Measurements from ENCODE around the gene ZNRF1. TPM values are rescaled to one million over a fixed set of nuclear protein-coding genes. Genes with fewer than 3 reads are reported as not detected.
A peak's percentile ranks its signal among the peaks of the same experiment; 100 is the strongest.

ZNRF1 gene
- total and polyA plus RNA-seq, 2 of the 13 experiments (the other 11 are each of a cell fraction or from before 2014, with no cell fraction given), result 43.9 to 58.7 TPM

- 0 out of 2 replicates have a peak, but pooled peaks have one; percentile 15 for TF ChIP-seq RXRA (CRISPR knock-in tag; IDR thresholded peaks at IDR 0.05)
- TF ChIP-seq ZBTB14 (CRISPR knock-in tag; IDR thresholded peaks at IDR 0.05), result no peak
- no peak for TF ChIP-seq ZMAT3 (CRISPR knock-in tag; conservative IDR thresholded peaks at IDR 0.05)
Observed at GRCh38 chr16:75097941-75098901, 99.4 kb downstream of the ZNRF1 start (continued).

- BruUV-seq (replicated peaks), result no TSS peak
- POLR2A ChIA-PET, result interaction anchor here (0.6 kb wide), 1 partner anchor 112 kb away, joined by 3 read pairs; no protein-coding TSS in a partner anchor
- CTCF ChIA-PET (ENCODE audit: low intra/inter-chr PET ratio, low total read pairs), result no interaction called here
- peaks cover 8% of the 10 kb centered on the region for H4K20me1 ChIP-seq (ENCODE audit: insufficient read depth, low read length)
- no peaks in the 10 kb centered on the region for H3K9me3 ChIP-seq (ENCODE audit: low read length)
- H3K27me3 ChIP-seq (ENCODE audit: control insufficient read depth in 1 of 2, insufficient read depth in 2 of 2, low read length in 2 of 2), result no peaks in the 10 kb centered on the region
- intact Hi-C loops (cut with micrococcal nuclease; ENCODE audit: unreplicated experiment), result no loop called here
- H3K27ac ChIP-seq (ENCODE audit: extremely low read length, insufficient read depth, low read length), result no peak overlapping the region
- H3K9ac ChIP-seq (ENCODE audit: insufficient read depth, low read depth, low read length), result no peak overlapping the region
- peaks cover 16% of the 10 kb centered on the region for H3K79me2 ChIP-seq (ENCODE audit: insufficient read depth, low read length)
- H2AFZ ChIP-seq (ENCODE audit: low read length), result no peak overlapping the region
- in situ Hi-C loops (cut with HindIII; ENCODE audit: extremely low pct_ligation_motif_present, low pct_unique_long_range_greater_than_20kb), result no loop called here
- no peak for FAIRE-seq
- no peak overlapping the region for H3K4me2 ChIP-seq (ENCODE audit: low read depth, low read length)
- peaks cover 25 to 44% of the 10 kb centered on the region in 2 experiments for H3K36me3 ChIP-seq (replicated peaks in 1 of 2; ENCODE audit: control insufficient read depth in 1 of 2, insufficient read depth in 2 of 2, low read length in 2 of 2)
- DNase-seq (ENCODE audit: low spot score), result no peak
- WGBS (ENCODE audit: low lambda C conversion rate), result 94% methylated on average over 8 of the region's 8 CpGs
- H3K4me1 ChIP-seq (ENCODE audit: insufficient read depth, low read length), result peaks cover 31% of the 10 kb centered on the region
- ATAC-seq, result no peak
- H3K4me3 ChIP-seq (replicated peaks in 1 of 3; ENCODE audit: insufficient read depth in 1 of 3, low read depth in 2 of 3, low read length in 3 of 3), result no peak overlapping the region
- TF ChIP-seq REST (IDR thresholded peaks at IDR 0.05; ENCODE audit: borderline replicate concordance in 1 of 2, low read depth in 1 of 2, low read length in 2 of 2), result no peak
- TF ChIP-seq ATF2 (CRISPR knock-in tag; IDR thresholded peaks at IDR 0.05), result no peak
- no peak for TF ChIP-seq PAXIP1 (CRISPR knock-in tag; conservative IDR thresholded peaks at IDR 0.05)
- TF ChIP-seq NBN (conservative IDR thresholded peaks at IDR 0.05), result no peak
- TF ChIP-seq SP140L (CRISPR knock-in tag; IDR thresholded peaks at IDR 0.05; ENCODE audit: borderline replicate concordance), result no peak
Observed at GRCh38 chr16:75099075-75099667, 100.3 kb downstream of the ZNRF1 start.

Measured in HepG2 (cell line).